Measurements from ENCODE around the gene ESPNL.
"Not testable (repeated sequence)": the region's sequence is repeated elsewhere in the genome, so short reads cannot be mapped to it uniquely, and the experiment has no call there.

The ESPNL gene

DNA sequence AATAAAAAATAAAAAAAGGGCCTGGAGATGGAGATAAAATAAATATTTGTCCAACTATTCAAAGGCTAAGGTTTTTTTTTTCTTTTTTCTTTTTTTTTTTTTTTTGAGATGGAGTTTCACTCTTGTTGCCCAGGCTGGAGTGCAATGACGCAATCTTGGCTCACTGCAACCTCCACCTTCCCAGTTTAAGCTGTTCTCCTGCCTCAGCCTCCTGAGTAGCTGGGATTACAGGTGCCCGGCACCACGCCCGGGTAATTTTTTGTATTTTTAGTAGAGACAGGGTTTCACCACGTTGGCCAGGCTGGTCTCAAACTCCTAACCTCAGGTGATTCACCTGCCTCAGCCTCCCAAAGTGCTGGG is 70.9 kb downstream of the ESPNL start:
- H3K4me1 Mint-ChIP-seq; DNase-seq (ENCODE audit: low spot score in 2 of 2); ATAC-seq (replicated peaks; ENCODE audit: extremely low read depth, poor library complexity, severe bottlenecking): not testable (repeated sequence)

DNA sequence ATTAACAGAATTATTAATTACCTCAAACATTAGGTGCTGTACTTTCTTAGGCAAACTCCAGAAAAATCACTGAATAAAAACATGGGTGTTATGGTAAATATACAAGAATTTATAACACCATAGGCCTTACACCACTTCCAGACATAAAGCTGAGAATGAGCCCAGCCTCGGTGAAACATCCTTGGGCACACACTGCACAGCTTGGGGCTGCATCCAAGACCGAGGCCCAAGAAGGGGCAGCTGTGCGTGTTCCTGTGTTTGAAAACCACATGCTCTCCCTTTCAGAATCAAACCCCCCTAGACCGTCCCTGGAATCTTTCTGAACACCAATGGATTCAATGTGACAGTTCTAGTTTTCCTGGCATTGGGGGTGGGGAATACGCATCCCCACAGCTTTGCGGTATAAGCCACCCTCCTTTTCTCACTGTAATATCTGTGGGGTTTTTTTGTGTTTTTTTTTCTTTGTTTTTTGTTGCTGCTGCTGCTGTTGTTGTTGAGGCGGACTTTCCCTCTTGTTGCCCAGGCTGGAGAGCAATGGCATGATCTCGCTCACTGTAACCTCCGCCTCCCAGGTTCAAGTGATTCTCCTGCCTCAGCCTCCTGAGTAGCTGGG is 71.5 kb downstream of the ESPNL start:
- Mint-ChIP-seq H3K4me1 (peaks cover 6% of the 10 kb centered on the region), H3K27me3 (no peaks in the 10 kb centered on the region), H3K36me3 (ENCODE audit: insufficient read depth) (peaks cover 56% of the 10 kb centered on the region), H3K9me3 (no peaks in the 10 kb centered on the region), H3K27ac (ENCODE audit: low read depth) (no peak overlapping the region), H3K4me3 (no peak overlapping the region)
- DNase-seq (ENCODE audit: low spot score in 2 of 2) (no peak), ATAC-seq (replicated peaks; ENCODE audit: extremely low read depth, poor library complexity, severe bottlenecking) (no peak)

More for the DNA sequence above, 70.9 kb downstream of the ESPNL start:
- H3K9me3 Mint-ChIP-seq; H3K27ac Mint-ChIP-seq (ENCODE audit: low read depth); H3K4me3 Mint-ChIP-seq; H3K27me3 Mint-ChIP-seq: not testable (repeated sequence)
- peaks cover 53% of the 10 kb centered on the region for H3K36me3 Mint-ChIP-seq (ENCODE audit: insufficient read depth)

DNA sequence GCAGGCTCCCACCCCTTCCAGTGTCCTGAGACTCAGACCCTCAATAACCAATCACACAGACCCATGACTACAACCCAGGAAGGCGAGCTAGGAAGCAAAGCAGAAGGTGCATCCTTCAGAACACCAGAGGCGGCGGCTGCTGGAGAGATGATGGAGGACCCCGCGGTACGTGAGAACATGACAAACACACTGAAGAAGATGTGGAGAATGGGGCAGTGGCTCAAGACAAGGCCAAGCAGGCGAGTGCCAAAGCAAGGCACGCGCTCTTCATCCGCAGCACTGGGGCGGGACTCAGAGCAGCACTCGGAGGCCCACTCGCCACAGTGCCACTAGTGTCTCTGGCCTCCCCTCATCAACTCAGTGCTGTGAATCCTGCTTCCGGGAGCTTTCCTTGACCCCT is 72.3 kb downstream of the ESPNL start:
- H3K4me1 Mint-ChIP-seq = peaks cover 6% of the 10 kb centered on the region
- ATAC-seq (replicated peaks; ENCODE audit: extremely low read depth, poor library complexity, severe bottlenecking) (no peak), DNase-seq (ENCODE audit: low spot score in 2 of 2) (no peak)
- no peak overlapping the region for H3K4me3 Mint-ChIP-seq
- H3K27ac Mint-ChIP-seq (ENCODE audit: low read depth) = peak overlapping the region; percentile 56
- H3K9me3 Mint-ChIP-seq = no peaks in the 10 kb centered on the region
- H3K36me3 Mint-ChIP-seq (ENCODE audit: insufficient read depth) = peaks cover 60% of the 10 kb centered on the region
- no peaks in the 10 kb centered on the region for H3K27me3 Mint-ChIP-seq

DNA sequence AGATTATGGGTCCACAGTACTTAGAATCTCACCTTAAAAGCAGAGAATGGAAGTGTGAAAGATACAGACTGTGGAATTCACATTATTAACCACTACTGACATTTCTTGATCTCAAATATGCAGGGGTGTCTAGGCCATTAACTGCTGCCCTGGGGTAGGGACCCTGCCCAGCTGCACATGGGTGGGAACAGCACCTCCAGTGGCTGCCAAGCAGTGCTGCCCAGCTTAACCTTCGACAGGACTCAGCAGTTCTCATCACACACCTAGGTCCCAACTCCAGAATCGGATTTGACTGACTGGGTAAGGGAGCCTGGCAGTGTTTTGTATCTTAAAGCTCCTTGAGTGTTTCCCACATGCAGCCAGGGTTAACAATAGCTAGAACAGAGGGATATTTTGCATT is 73.6 kb downstream of the ESPNL start:
- DNase-seq (ENCODE audit: low spot score in 2 of 2) = no peak
- no peaks in the 10 kb centered on the region for H3K27me3 Mint-ChIP-seq
- peaks cover 62% of the 10 kb centered on the region for H3K36me3 Mint-ChIP-seq (ENCODE audit: insufficient read depth)
- H3K9me3 Mint-ChIP-seq = no peaks in the 10 kb centered on the region
- no peak overlapping the region for H3K4me3 Mint-ChIP-seq
- peak overlapping the region; percentile 56 for H3K27ac Mint-ChIP-seq (ENCODE audit: low read depth)
- ATAC-seq (replicated peaks; ENCODE audit: extremely low read depth, poor library complexity, severe bottlenecking) = no peak
- peaks cover 6% of the 10 kb centered on the region for H3K4me1 Mint-ChIP-seq

DNA sequence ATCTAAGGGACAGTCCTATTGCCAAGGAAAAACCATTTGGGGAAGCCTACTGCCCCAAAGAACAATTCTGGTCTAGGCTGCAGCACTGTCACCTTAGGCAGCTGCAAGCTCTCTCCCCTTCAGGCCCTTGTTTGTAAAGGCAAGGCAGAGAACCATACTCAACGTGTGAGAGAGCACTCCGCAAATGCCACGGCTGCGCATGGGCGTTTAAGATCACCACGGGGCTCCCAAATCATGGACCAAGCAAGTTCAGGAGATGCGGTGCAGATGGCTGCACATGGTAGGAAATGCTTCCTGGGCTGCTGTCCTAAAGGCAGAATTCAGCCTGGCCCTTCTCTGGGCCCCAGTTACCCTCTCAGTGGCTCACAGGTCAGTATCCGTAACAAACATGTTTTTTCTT is 74.2 kb downstream of the ESPNL start:
- no peak for DNase-seq (ENCODE audit: low spot score in 2 of 2)
- Mint-ChIP-seq H3K27me3 (no peaks in the 10 kb centered on the region), H3K36me3 (ENCODE audit: insufficient read depth) (peaks cover 63% of the 10 kb centered on the region), H3K4me3 (no peak overlapping the region), H3K9me3 (no peaks in the 10 kb centered on the region), H3K4me1 (peaks cover 6% of the 10 kb centered on the region), H3K27ac (ENCODE audit: low read depth) (no peak overlapping the region)
- no peak for ATAC-seq (replicated peaks; ENCODE audit: extremely low read depth, poor library complexity, severe bottlenecking)

DNA sequence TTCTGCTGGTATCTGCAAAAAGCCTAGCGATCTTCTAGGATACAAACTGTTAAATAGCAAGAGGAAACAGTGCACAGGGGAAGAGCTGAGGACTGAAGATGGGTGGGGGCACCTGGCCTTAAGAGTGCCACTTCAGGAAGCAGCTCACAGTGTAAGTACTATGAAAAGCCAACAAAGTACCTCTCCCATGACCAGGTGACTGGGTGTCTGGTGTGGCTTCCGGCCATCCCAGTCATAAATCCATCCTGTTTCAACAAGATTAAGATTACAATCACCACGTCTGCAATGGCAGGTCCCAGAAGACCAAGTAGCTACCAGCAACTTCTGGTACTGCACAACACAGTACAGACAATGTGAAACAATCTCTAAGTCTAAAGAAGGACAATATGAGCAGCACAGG is 74.6 kb downstream of the ESPNL start:
- Mint-ChIP-seq H3K27ac (ENCODE audit: low read depth) (no peak overlapping the region), H3K4me1 (peaks cover 6% of the 10 kb centered on the region), H3K9me3 (no peaks in the 10 kb centered on the region), H3K4me3 (no peak overlapping the region), H3K36me3 (ENCODE audit: insufficient read depth) (peaks cover 64% of the 10 kb centered on the region), H3K27me3 (no peaks in the 10 kb centered on the region)
- DNase-seq (ENCODE audit: low spot score in 2 of 2) (no peak), ATAC-seq (replicated peaks; ENCODE audit: extremely low read depth, poor library complexity, severe bottlenecking) (no peak)

DNA sequence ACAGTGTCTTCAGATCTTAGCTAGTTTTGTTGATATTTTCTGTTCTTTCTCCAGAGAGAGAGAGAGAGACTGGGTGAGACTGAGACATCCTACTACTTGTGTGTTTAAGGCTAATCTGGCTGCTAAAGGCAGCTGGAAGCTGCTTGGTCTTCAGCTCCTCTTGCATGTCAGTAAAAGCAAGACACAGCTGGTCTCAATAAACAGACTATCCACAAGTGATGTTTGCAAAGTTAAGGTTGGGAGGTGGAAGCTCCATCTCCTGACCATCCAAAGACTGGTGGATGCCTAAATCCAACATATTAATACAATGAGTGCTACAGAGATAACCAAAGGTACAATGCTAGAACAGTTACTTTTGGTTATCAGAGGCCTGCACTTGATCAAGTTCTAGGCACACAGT is 76.5 kb downstream of the ESPNL start:
- Mint-ChIP-seq H3K27ac (ENCODE audit: low read depth) (no peak overlapping the region), H3K4me1 (peaks cover 6% of the 10 kb centered on the region), H3K9me3 (no peaks in the 10 kb centered on the region), H3K4me3 (no peak overlapping the region), H3K27me3 (no peaks in the 10 kb centered on the region), H3K36me3 (ENCODE audit: insufficient read depth) (peaks cover 67% of the 10 kb centered on the region)
- no peak for ATAC-seq (replicated peaks; ENCODE audit: extremely low read depth, poor library complexity, severe bottlenecking)
- DNase-seq (ENCODE audit: low spot score in 2 of 2) = no peak

GRCh38 chr2:238180554-238180953 is 80.4 kb downstream of the ESPNL start:
- Mint-ChIP-seq H3K27me3 (no peaks in the 10 kb centered on the region), H3K4me3 (no peak overlapping the region), H3K27ac (ENCODE audit: low read depth) (no peak overlapping the region), H3K4me1 (peaks cover 22% of the 10 kb centered on the region), H3K36me3 (ENCODE audit: insufficient read depth) (peaks cover 87% of the 10 kb centered on the region), H3K9me3 (no peaks in the 10 kb centered on the region)
- ATAC-seq (replicated peaks; ENCODE audit: extremely low read depth, poor library complexity, severe bottlenecking) (no peak), DNase-seq (ENCODE audit: low spot score in 2 of 2) (no peak)

DNA sequence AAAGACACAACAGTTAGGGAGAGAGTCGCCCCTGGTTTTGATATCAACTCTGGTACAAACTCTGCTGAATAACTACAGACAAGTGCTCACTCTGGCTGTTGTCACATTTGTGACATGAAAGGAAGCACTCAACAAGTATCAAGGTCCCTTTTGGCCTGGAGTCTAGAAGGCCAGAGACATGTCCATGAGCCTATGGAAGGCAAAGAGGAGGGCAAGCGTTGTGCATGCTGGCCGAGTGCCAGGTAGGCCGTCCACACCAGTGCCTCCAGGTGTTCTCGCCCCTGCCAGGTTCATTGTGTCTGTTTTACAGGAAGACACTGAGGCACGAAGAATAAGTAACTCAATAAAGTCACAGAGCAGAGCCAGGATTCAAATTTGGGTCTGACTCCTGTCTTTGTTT is 82.2 kb downstream of the ESPNL start:
- Mint-ChIP-seq H3K36me3 (ENCODE audit: insufficient read depth) (peaks cover 91% of the 10 kb centered on the region), H3K27ac (ENCODE audit: low read depth) (no peak overlapping the region), H3K4me3 (no peak overlapping the region), H3K9me3 (no peaks in the 10 kb centered on the region), H3K4me1 (peaks cover 25% of the 10 kb centered on the region), H3K27me3 (no peaks in the 10 kb centered on the region)
- DNase-seq (ENCODE audit: low spot score in 2 of 2) = no peak
- ATAC-seq (replicated peaks; ENCODE audit: extremely low read depth, poor library complexity, severe bottlenecking) = no peak

All from central memory CD8-positive, alpha-beta T cell (primary cell).